ENCODE data around the gene CHD5. TPM values are rescaled to one million over a fixed set of nuclear protein-coding genes. Genes with fewer than 3 reads are reported as not detected.

CHD5 gene
- total RNA-seq, 1 donor from 2014 or later = 1.1 TPM

DNA sequence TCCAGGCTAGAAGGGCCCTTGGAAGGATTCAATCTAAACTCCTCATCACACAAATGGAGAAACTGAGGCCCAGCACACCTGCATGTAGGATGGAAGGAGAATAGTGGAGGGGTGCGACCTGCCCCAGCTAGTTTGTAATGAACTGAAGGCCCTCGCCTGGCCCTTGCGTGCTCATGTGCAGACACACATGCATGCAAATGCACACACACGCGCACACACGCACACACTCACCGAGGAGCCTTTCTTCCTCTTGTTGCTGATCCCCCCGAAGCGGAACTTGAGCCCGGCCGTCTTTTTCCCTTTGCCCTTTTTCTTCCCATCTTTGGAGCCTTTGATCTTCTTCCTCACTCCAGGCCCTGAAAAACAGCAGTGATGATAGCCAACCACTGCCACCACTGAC is 27.9 kb downstream of the CHD5 start:
- no peak for DNase-seq

DNA sequence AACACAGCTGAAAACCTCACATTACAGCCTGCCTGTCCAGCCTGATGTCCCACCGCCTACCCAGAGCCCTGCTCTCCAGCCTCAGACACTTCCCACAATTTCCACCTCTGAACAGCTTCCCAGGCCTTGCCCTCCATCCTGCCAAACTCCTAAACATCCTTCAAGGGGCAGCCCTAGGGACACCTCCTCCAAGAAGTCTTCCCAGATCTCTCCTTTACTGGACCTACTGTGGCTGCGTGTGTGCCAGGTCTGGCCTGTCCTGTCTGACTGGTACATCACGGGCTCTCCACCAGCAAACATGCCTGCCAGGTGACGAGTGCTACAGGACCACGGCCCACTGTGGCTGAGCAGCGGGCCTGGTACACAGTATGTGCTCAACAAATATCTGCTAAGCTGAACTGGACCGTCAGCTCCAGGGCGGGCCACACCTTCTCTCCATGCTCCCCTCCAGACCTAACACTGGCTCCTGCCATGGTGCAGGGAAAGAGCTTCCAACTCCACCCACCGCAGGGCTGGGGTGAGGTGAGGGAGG is 28.8 kb downstream of the CHD5 start:
- DNase-seq = no peak

DNA sequence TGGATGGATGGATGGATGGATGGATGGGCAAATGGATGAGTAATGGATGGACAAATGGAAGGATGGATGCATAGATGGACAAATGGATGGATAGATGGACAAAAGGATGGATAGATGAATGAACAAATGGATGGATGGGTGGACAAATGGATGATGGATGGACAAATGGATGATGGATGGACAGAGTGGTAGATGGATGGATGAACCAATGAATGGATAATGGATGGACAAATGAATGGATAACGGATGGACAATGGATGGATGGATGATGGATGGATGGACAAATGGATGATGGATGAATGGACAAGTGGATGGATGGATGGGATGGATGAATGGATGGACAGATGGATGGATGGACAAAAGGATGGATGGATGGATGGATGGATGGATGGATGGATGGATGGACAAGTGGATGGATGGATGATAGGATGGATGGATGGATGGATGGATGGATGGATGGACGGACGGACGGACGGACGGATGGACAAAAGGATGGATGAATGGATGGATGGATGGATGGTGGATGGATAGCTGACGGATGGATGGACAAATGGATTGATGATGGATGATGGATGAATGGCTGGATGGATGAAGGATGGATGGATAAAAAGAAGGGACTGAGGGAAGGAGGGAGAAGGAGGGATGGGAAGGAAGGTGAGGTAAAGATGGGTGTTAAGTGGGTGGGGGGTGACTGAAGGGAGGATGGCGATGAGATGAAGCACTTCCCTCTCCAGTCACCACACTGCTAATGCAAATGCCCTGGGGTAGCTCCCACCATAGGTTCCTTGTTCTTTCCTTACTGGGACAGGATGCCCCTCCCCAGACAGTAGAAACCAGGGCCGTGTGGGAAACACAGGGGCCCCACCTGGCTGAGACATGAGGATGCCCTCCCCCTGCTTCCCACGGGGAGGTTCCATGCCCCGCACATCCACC is 29.8 kb downstream of the CHD5 start:
- DNase-seq = no peak

DNA sequence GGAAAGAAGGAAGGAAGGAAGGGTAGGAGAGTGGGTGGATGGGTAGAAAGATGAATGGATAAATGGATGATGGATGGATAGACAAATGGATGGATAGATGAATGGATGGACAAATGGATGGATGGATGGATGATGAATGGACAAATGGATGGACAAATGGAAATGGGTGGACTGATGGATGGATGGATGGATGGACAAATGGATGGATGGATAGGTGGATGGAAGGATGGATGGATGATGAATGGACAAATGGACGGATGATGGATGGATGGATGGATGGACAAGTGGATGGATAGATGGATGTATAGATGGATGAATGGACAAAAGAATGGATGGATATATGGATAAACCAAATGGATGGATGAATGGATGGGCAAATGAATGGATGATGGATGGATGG is 30.5 kb downstream of the CHD5 start:
- no peak for DNase-seq

DNA sequence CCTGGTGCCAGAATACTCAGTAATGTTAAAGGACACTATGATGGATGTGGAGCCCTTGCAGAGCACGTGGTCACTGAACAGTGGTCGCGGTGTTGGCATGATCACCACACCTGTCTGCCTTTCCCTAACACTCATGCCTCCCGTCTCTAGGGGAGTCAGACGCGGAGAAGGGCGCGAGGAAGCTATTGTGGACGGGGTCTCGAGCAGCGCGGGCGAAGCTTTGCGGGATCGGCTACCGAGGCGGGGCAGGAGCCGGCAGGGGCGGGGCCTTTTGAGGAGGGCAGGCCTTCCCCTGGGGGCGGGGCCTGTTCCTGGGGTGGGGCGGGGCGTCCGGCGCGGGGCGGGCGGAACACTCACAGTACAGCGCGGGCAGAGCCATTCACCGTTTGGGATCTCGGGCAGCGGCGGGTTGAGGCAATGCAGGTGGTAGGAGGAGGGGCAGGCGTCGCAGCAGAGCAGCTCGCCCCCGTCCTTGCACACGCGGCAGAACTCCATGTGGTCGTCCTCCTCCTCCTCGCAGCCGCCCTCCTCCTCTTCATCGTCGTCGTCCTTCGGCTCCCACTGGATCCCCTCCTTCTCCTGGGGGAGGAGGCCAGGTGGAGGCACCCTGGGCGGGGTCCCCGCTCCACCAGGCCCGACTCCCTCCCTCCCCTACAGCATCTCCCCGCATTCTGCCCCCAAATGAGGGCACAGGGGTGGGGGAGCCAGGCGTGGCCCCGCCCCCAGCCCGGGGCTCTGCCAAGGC is 31.5 kb downstream of the CHD5 start:
- peak; percentile 54 for DNase-seq

DNA sequence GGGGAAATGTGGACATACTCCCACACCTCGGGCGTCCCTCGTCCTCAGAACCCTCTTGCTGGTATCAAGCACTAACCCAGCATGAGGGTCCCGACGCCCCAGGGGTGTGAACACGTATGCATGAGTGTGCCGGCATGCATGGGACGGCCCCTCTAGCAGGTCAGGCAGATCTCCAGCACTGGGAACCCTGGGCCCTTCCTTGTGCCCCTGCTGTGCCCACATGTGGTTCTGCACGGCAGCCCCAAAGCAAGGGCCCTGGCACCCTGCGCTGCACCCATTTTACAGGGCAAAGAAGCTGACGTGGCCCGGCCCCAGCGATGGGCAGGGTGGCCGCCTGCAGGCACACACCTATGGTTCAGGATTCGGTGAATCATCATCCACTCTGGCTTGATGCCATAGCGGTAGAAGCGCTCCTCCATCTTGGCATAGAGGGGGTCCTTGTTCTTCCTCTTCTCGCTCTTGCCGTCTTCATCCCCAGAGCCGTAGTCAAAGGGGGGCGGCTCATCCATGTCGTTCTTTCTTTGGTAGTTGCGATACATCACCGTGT is 34.2 kb downstream of the CHD5 start:
- no peak for DNase-seq

DNA sequence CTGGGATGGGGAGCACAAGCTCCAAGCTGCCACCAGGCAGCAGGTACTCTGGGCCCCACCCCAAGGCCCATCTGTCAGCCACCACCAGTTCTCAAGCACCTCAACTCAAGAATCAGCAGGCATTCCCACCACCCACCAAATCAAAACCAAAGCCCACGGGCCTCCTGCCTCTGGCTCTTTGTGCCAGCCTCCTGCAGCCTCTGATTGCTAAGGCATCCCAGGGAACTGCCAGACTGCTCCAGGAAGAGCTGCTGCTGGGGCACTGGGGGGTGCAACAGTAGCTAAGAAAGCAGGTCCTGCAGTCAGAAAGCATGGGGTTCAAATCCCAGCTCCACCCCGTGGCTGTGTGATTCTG is 34.7 kb downstream of the CHD5 start:
- no peak for DNase-seq

DNA sequence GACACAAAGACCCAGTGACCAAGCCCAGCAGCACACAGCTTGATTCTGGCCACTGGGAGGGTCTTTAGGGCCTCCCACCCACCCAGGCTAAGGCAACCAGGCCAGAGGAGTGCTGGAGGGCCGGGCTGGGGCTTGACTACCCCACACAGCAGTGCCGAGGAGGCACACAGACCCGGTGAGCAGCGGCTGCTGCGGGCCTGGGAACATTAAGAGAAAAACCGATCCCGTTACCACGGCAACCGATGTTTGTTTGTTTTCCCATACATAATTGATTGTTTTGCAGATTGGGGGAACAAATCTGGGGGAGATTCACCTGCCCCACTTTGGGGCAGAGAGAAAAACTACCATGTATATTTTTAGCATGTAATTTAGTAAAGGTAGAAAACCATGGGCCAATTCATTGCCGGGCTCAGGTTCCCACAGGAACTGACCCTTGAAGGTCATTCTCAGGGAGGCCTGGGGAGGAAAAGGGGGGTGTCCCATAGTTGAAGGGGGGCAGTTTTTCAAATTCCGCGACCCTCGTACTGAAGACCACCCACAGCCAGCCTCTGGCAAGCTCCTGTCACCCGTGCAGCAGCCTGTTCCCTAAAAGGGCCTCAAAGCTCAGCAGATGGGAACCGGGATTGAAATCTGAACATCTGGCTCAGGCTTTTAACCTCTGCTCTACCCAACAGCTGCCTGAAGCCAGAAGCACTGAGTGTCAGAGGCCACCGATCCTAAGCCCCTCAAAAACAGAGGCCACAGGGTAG is 35.3 kb downstream of the CHD5 start:
- DNase-seq = peak; percentile 56

DNA sequence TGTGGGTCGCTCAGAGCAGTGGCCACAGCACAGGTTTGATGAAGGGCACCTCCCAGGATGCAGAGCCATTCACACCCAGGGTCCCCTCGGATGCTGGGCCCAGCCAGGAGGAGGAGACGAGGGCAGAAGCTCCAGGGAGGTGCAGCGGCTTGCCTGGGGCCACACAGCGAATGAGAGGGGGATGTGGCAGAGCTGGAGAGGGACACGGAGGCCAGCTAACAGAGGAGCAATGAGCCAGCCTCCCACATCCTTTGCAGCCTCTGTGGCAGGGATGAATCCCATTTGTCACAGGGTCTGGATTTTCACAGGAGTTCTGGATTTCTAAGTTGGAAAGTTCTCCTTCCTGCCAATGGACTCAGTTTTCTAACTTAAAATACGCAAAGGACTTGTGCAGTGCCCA is 35.9 kb downstream of the CHD5 start:
- DNase-seq = peak; percentile 19

DNA sequence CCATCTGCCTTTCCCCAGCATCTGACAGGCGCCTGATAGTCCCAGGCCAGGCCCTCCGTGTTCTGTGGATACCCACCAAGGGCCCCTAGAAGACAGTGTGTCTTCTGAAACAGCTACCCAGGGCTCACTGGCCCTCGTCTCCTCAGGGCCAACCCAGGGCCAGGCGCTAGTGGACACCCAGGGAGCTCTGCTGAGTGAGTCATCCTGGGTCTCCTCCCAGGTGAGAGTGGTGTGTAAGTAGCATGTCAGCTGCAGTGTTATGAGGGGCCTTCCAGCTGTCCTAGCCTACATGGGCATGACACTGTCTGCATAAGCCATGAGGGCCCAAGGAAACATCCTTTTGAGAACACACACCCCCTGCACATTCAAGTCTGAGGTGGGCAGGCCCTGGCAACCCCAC is 36.7 kb downstream of the CHD5 start:
- no peak for DNase-seq

DNA sequence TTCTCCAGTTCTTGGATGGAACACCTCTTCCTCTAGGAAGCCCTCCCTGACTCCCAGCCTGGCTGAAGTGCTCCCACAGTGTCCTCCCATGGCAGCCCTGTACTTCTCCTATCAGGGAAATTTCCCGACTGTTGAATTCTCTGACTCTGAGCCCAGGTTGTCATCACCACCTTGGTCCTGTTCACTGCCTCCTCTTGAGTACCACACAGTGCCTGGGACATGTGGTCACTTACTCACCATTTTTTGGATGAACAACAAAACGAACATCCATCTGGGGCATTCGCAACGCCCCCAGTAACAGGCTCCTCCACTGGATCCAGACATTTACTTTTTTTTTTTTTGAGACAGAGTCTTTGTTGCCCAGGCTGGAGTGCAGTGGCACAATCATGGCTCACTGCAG is 37.4 kb downstream of the CHD5 start:
- no peak for DNase-seq

DNA sequence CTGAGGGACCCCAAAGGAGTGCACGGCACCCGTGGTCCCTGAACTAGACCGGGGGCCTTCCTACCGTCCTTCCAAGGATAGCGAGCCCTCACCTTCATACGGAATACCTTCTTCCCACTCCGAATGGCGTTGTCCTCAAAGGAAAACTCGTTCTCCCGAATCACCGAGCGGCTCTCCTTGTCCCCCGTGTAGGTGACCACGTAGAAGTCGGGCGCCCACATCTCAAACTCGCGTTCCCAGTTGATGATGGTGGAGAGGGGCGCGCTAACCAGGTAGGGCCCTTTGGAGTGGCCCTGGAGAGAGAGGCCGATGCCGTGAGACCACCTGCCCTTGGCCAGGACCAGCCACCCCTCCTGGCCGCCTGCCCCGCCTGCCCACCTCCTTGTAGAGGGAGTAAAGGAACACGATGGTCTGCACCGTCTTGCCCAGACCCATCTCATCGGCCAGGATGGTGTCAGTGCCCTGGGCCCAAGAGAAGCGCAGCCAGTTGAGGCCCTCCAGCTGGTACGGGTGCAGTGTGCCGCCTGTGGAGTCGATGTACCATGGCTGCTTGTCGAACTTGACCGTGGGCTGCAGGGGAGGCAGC is 38.0 kb downstream of the CHD5 start:
- no peak for DNase-seq

DNA sequence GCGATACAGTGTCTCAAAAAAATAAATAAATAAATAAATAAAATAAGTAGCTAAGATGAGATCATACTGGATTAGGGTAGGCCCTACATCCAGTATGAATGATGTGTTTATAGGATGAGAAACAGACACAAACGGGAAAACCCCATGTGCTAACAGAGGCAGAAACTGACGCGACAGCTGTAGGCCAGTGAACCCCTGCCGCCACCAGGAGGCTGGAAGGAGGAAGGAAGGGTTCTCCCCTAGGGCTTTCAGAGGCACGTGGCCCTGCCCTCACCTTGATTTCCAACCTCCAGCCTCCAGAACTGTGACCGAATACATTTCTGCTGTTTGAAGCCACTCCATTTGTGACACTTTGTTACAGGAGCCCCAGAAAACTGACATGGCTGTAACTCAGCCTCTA is 38.5 kb downstream of the CHD5 start:
- DNase-seq = peak; percentile 31

DNA sequence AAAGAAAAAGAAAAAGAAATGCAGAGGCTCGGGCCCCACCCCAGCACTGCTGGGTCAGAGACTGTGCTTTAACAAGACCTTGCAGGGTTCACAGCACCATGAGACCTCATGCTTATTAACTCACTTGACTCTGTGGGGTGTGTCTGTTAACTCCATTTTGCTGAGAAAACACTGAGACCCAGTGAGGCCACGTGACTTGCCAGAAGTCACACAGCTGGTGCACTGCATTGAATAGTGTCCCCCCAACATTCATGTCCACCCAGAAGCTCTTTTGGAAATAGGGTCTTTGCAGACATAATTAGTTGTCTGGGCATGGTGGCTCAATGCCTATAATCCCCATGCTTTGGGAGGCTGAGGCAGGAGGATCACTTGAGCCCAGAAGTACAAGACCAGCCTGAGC is 39.7 kb downstream of the CHD5 start:
- no peak for DNase-seq

DNA sequence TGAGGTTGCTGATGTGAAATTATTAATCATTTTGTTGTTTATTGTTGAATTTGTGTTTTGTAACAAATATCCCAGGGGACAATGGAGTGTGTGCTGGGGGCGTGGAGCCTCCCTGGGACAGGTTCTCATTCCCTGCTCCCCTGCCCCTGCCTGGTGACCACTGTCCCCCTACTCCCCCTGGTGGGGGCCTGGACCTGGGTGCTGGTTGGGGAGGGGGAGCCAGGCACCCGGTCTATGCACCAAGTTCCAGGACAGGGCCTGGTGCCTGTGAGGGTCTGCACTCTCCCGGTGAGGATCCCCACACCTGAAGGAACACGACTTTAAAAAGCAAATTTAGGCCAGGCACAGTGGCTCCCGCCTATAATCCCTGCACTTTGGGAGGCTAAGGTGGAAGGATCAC is 42.4 kb downstream of the CHD5 start:
- DNase-seq = no peak

DNA sequence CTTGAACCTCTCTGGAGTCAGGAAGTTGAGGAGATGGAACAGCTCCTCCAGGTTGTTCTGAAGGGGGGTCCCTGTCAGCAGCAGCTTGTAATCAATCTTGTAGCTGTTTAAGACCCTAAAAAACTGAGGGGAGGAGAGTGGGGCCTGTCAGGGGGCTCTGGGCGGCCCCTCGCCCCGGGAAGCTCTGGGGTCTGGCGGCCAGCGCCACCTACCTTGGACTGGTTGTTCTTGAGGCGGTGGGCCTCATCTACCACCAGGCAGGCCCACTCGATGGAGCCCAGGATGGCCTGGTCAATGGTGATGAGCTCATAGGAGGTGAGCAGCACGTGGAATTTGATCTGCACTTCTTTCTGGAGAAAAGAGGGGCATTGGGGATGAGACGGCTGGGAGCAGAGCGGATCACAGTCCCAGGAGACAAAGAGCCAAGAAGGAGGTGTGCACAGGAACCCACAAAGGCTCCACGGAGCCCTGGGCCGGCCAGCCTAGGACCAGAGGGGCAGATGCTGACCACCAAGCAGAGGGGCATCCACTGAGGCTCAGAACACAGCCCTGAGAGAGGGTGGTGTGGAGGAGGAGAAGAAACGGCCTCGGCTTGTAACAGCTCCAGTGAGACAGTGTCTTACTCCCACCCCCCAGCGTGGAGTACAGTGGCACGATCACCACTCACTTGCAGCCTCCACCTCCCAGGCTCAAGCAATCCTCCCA is 43.5 kb downstream of the CHD5 start:
- no peak for DNase-seq

DNA sequence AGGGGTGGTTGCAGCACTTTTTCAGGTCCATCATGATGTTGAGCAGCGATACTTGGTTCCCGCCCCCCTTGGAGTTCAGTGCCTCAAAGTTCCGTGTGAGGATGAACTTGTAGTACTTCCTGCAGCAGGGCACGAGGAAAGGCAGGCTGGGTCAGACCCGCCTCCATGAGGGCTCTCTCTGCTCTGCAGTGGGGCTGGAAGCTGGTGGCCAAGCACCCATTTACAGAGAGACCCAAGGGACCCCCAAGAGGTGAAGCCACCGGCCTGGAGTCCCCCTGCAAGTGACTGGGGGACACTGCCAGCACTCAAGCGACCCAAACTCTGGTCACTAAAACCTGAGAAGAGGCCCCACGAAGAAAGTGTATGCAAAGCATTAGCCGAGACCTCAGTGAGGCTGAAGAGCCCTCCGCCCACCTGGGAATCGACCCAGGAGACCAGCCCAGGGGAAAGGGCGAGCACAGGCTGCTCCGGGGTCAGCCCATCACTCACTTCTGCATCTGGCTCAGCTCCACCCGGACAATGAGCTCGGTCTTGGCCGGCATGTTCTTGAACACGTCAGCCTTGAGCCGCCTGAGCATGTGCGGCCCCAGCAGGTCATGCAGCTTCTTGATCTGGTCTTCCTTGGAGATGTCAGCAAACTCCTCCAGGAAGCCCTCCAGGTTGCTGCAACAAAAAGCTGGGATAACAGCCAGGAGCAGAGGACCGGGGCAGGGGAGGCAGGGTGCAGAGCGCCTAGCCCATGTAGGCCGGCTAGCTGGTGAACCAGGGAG is 45.2 kb downstream of the CHD5 start:
- DNase-seq = no peak

DNA sequence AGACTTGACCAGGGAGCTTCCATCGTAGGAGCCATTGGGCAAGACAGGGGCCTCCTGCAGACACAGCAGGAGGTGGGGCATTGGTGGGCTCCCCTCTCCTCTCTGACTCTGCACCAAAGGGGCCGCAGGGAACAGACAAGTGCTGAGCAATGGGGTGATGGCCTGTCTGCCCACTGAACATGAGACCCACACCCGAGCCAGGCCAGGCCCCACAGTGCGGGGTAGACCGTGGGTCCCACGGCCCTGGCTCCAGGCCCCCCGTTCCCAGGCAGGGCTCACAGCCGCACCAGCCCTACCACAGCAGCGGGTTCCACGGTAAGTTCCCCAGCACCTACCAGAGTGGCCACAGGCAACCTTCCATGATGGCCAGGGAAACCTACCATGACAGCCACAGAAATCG is 45.9 kb downstream of the CHD5 start:
- no peak for DNase-seq

DNA sequence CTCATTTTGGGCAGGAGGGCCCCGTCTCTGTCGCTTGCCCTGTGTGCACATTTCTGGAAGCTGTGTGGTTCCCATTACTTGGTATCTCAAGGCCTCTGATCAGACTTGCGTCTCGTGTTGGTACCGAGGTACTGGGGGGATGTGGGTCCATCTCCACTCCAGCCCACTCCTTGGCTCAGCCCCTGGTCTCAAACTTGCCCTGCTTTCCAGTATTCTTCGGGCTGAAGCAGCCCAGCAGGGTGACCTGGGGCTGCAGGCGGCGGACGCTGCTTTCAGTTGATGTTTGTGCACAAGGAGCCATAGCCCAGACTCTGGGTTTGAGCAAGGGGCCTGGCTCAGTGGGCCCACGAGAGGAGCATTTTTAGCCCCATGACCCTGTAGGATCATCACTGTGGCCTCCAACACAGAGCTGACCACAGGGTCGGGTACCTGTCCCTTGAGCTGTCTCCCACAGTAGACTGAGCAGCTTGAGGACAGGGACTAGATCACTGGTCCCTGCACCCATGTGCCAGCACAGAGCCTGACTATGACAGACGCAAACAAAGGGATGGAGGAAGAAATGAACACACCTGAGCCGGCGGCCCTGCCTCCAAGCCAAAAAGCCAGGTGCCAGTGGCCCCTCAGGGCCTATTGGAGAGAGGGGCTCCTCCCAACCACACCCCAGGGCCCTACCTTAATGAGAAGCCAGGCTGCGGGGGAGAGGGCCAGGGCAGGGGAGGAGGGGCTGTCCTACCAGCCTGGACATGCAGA is 46.8 kb downstream of the CHD5 start:
- no peak for DNase-seq

DNA sequence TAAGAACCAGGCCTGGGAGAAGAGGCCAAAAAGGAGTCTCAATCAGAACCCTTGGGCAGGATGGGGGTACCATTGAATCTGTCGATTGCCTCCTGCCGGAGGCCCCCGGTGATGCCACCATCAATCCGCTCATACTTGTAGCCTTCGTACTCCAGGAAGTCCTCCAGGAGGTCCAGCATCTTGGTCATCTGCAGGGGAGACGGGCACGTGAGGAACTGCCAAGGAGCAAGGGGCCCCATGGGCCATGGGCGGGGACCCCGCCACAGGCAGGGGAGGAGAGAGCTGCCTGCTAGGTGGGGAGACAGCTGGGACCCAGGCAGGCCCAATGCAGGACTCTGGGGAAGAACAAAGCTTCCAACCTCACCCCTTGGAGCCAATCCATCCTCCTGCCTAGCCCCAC is 48.6 kb downstream of the CHD5 start:
- no peak for DNase-seq

Measured in tongue (tissue), 2 donors.